GM12892 (cell line): Measurements from ENCODE around the gene DLGAP1.

Experiments
- POLR2A ChIP-seq: IDR thresholded peaks from 2 replicates; pipeline ENCODE4 v1.6.1; 2011; ENCODE audit warnings: low read depth, low read length, control low read depth
- POLR2AphosphoS5 ChIP-seq: IDR thresholded peaks from 2 replicates; pipeline ENCODE4 v1.6.1; 2011; ENCODE audit warnings: low read depth, low read length, control low read depth
- TAF1 ChIP-seq: IDR thresholded peaks from 2 replicates; pipeline ENCODE4 v1.6.1; 2011; ENCODE audit warnings: low read depth, mild to moderate bottlenecking, control low read depth, low read length, borderline replicate concordance

GRCh38 chr18:3495691-3496430 lies 959.2 kb downstream of the DLGAP1 start:
- no peak for TF ChIP-seq POLR2A
- TF ChIP-seq POLR2AphosphoS5 = no peak
- TF ChIP-seq TAF1 = no peak
